CD4-positive, alpha-beta T cell (primary cell): ENCODE measurements around the gene C5orf34. TPM values are rescaled to one million over a fixed set of nuclear protein-coding genes. Genes with fewer than 3 reads are reported as not detected.
"Not testable (repeated sequence)": the region's sequence is repeated elsewhere in the genome, so short reads cannot be mapped to it uniquely, and the experiment has no call there.

Experiments
- ATAC-seq: fragments of 200-7000 bp; cut with Tn5 transposase; one replicate; pipeline ENCODE4 v1.10.0; 2022; ENCODE audit warnings: mild to moderate bottlenecking; ENCODE audit not compliant: poor library complexity
- CTCF ChIA-PET: fragments of 350-600 bp; sonication (Branson Sonifier 250); formaldehyde crosslinking; loops from one replicate; lab custom pipeline; 2021; ENCODE audit warnings: antibody characterized with exemption, inconsistent platforms; lab: Charles Lee
- POLR2A ChIA-PET: fragments of 350-600 bp; sonication (Branson Sonifier 250); formaldehyde crosslinking; loops from one replicate; lab custom pipeline; 2021; ENCODE audit warnings: antibody characterized with exemption, inconsistent platforms; lab: Charles Lee
- DNase-seq, 14 experiments: peaks; one replicate each; pipeline ENCODE4 v3.0.0-alpha.2; 2013 to 2020; ENCODE audit warnings: mixed read lengths in 2 of 14
- H3K27ac ChIP-seq, 2 donors: one replicate each; pipeline versions ENCODE4 v1.5.1 to v1.7.0; 2013; ENCODE audit warnings: low read length in 2 of 2, low read depth in 1 of 2, mild to moderate bottlenecking in 1 of 2
- H3K27me3 ChIP-seq, 2 experiments: 1 replicate in 1 of 2; 2 replicates in 1 of 2; pipeline versions ENCODE4 v1.6.1 to v1.7.0; 2013; ENCODE audit warnings: low read length in 2 of 2, control low read depth in 1 of 2, mild to moderate bottlenecking in 1 of 2, moderate library complexity in 1 of 2; ENCODE audit not compliant: insufficient read depth in 2 of 2, control insufficient read depth in 1 of 2
- H3K36me3 ChIP-seq: one replicate; pipeline ENCODE4 v1.6.1; 2013; ENCODE audit warnings: low read length, control low read depth; ENCODE audit not compliant: insufficient read depth
- H3K4me1 ChIP-seq: one replicate; pipeline ENCODE4 v1.6.1; 2013; ENCODE audit warnings: low read length, control low read depth; ENCODE audit not compliant: insufficient read depth
- H3K4me3 ChIP-seq: one replicate; pipeline ENCODE4 v1.5.1; 2013; ENCODE audit warnings: mild to moderate bottlenecking, low read length, moderate library complexity
- H3K9me3 ChIP-seq, 2 experiments: 1 replicate in 1 of 2; 2 replicates in 1 of 2; pipeline versions ENCODE4 v1.6.1 to v1.7.0; 2013; ENCODE audit warnings: low read length in 2 of 2, mild to moderate bottlenecking in 2 of 2, control low read depth in 1 of 2, moderate library complexity in 1 of 2; ENCODE audit not compliant: control insufficient read depth in 1 of 2, insufficient read depth in 1 of 2
- H3K27ac Mint-ChIP-seq: one replicate; pipeline ENCODE4 v1.8.0; 2020; ENCODE audit warnings: mixed read lengths
- H3K27me3 Mint-ChIP-seq: one replicate; pipeline ENCODE4 v1.8.0; 2021; ENCODE audit warnings: mixed read lengths
- H3K36me3 Mint-ChIP-seq: one replicate; pipeline ENCODE4 v1.8.0; 2021; ENCODE audit warnings: low read depth, mixed read lengths
- H3K4me1 Mint-ChIP-seq: one replicate; pipeline ENCODE4 v1.8.0; 2021; ENCODE audit warnings: low read depth, mixed read lengths
- H3K4me3 Mint-ChIP-seq: one replicate; pipeline ENCODE4 v1.8.0; 2020; ENCODE audit warnings: mild to moderate bottlenecking, mixed read lengths
- H3K9me3 Mint-ChIP-seq: one replicate; pipeline ENCODE4 v1.8.0; 2020; ENCODE audit warnings: mixed read lengths
- CTCF ChIP-seq: fragments of 200-600 bp; IDR thresholded peaks from one replicate; pipeline ENCODE4 v1.8.0; 2022; ENCODE audit warnings: antibody characterized with exemption, mild to moderate bottlenecking
- intact Hi-C, 2 experiments: fragments of 100-400 bp; cut with DNase I in 1 of 2; cut with micrococcal nuclease in 1 of 2; formaldehyde crosslinking; loops; one replicate each; pipeline versions ENCODE4 v1.15.1 to v1.9.0; 2023 to 2025; cut with DNase I, micrococcal nuclease
- total RNA-seq, 174 experiments: library from RNA in 2 of 174; stranded (reverse) in 2 of 174; gene quantifications; one replicate each; pipeline ENCODE4 v1.2.3 and lab custom pipeline; 2021 to 2026

Gene C5orf34
- total RNA-seq, 2 experiments from 2014 or later = 0.88 to 1.2 TPM

GRCh38 chr5:43515678-43516048 lies 715 bp upstream of the C5orf34 start:
- Mint-ChIP-seq H3K27me3 (no peaks in the 10 kb centered on the region), H3K4me1 (peaks cover 29% of the 10 kb centered on the region), H3K27ac (peak overlapping the region; percentile 92), H3K9me3 (no peaks in the 10 kb centered on the region), H3K36me3 (peaks cover 8% of the 10 kb centered on the region), H3K4me3 (peak overlapping the region; percentile 92)
- ChIA-PET CTCF (interaction anchor here (1.0 to 3.0 kb wide), 2 partner anchors 31 to 41 kb away, joined by 3 to 30 read pairs; partner anchors contain the start of genes PAIP1 and TMEM267), POLR2A (interaction anchor here (0.6 to 2.2 kb wide), 7 partner anchors 10 to 498 kb away, joined by 3 to 101 read pairs (median 4); partner anchors contain the start of genes HMGCS1 and TMEM267)
- Histone ChIP-seq H3K27ac (no peak overlapping the region), H3K36me3 (no peaks in the 10 kb centered on the region), H3K9me3 (no peaks in the 10 kb centered on the region), H3K4me1 (peaks cover 10% of the 10 kb centered on the region), H3K4me3 (peak overlapping the region; percentile 63), H3K27me3 (no peaks in the 10 kb centered on the region)
- peak in 1 of 14 experiments; percentile 8 for DNase-seq
- intact Hi-C loops = loop anchor here (1.0 to 10.0 kb wide), 6 partner anchors 31 to 201 kb away; partner anchors contain the start of genes HMGCS1 (in 1 of the 2), NNT (in 1 of the 2), PAIP1 (in 1 of the 2) and TMEM267 (in 1 of the 2)
- ATAC-seq = no peak
- no peak for TF ChIP-seq CTCF

GRCh38 chr5:43514471-43514815 lies 505 bp downstream of the C5orf34 start:
- no peaks in the 10 kb centered on the region for H3K9me3 Mint-ChIP-seq
- no peaks in the 10 kb centered on the region for H3K36me3 ChIP-seq
- no peaks in the 10 kb centered on the region for H3K9me3 ChIP-seq
- ATAC-seq = peak; percentile 68
- ChIA-PET CTCF (interaction anchor here (3.0 kb wide), 1 partner anchor 30 kb away, joined by 30 read pairs; the partner anchor contains the start of gene TMEM267), POLR2A (interaction anchor here (0.6 to 2.2 kb wide), 14 partner anchors 10 to 522 kb away, joined by 3 to 101 read pairs (median 6); partner anchors contain the start of genes HMGCS1, NNT, TMEM267 and ZNF131)
- peak overlapping the region; percentile 63 for H3K4me3 ChIP-seq
- H3K4me1 ChIP-seq = peaks cover 10% of the 10 kb centered on the region
- peak overlapping the region; percentile 75 to 92 for H3K27ac ChIP-seq
- peak overlapping the region; percentile 92 for H3K4me3 Mint-ChIP-seq
- intact Hi-C loops = loop anchor here (2.0 to 10.0 kb wide), 4 partner anchors 32 to 200 kb away; partner anchors contain the start of genes HMGCS1 (in 1 of the 2), NNT (in 1 of the 2), PAIP1 (in 1 of the 2) and TMEM267 (in 1 of the 2)
- peaks cover 29% of the 10 kb centered on the region for H3K4me1 Mint-ChIP-seq
- peaks cover 8% of the 10 kb centered on the region for H3K36me3 Mint-ChIP-seq
- peak in 1 of 14 experiments; percentile 3 for DNase-seq
- H3K27me3 Mint-ChIP-seq = no peaks in the 10 kb centered on the region
- H3K27me3 ChIP-seq = no peaks in the 10 kb centered on the region
- H3K27ac Mint-ChIP-seq = peak overlapping the region; percentile 92
- no peak for TF ChIP-seq CTCF

GRCh38 chr5:43514025-43514424 lies 923 bp downstream of the C5orf34 start:
- H3K36me3 ChIP-seq = no peaks in the 10 kb centered on the region
- H3K9me3 ChIP-seq = no peaks in the 10 kb centered on the region
- DNase-seq (no peak), ATAC-seq (no peak)
- no peaks in the 10 kb centered on the region for H3K27me3 Mint-ChIP-seq
- no peak for TF ChIP-seq CTCF
- intact Hi-C loops = loop anchor here (2.0 to 10.0 kb wide), 4 partner anchors 31 to 199 kb away; partner anchors contain the start of genes HMGCS1 (in 1 of the 2), NNT (in 1 of the 2), PAIP1 (in 1 of the 2) and TMEM267 (in 1 of the 2)
- CTCF ChIA-PET = interaction anchor here (3.0 kb wide), 1 partner anchor 29 kb away, joined by 30 read pairs; the partner anchor contains the start of gene TMEM267
- H3K36me3 Mint-ChIP-seq = peaks cover 8% of the 10 kb centered on the region
- peak overlapping the region; percentile 63 for H3K4me3 ChIP-seq
- H3K4me3 Mint-ChIP-seq = peak overlapping the region; percentile 92
- H3K4me1 Mint-ChIP-seq = peaks cover 29% of the 10 kb centered on the region
- peaks cover 10% of the 10 kb centered on the region for H3K4me1 ChIP-seq
- H3K27me3 ChIP-seq = no peaks in the 10 kb centered on the region
- H3K27ac Mint-ChIP-seq = peak overlapping the region; percentile 92
- POLR2A ChIA-PET = interaction anchor here (1.4 to 2.2 kb wide), 3 partner anchors 28 to 42 kb away, joined by 3 to 101 read pairs (median 7); partner anchors contain the start of gene TMEM267
- no peaks in the 10 kb centered on the region for H3K9me3 Mint-ChIP-seq
- peak overlapping the region in 1 of 2 donors; percentile 92 for H3K27ac ChIP-seq

- H3K4me3 Mint-ChIP-seq, H3K27ac ChIP-seq, H3K36me3 ChIP-seq, ATAC-seq, H3K27ac Mint-ChIP-seq, H3K27me3 Mint-ChIP-seq, H3K4me3 ChIP-seq, POLR2A ChIA-PET, H3K4me1 ChIP-seq, H3K9me3 Mint-ChIP-seq, H3K27me3 ChIP-seq, H3K9me3 ChIP-seq, H3K36me3 Mint-ChIP-seq, DNase-seq: not testable (repeated sequence)
- peaks cover 29% of the 10 kb centered on the region for H3K4me1 Mint-ChIP-seq
- intact Hi-C loops = loop anchor here in 1 of 2 experiments (10.0 kb wide), 2 partner anchors 94 to 196 kb away; partner anchors contain the start of genes HMGCS1 and NNT
- CTCF ChIA-PET = interaction anchor here (1.8 kb wide), 1 partner anchor 27 kb away, joined by 4 read pairs; the partner anchor contains the start of gene TMEM267
These were observed 3.9 kb downstream of the C5orf34 start for GRCh38 chr5:43511062-43511461.
